ENCODE measurements around the gene FTSJ3.
A peak's percentile ranks its signal among the peaks of the same experiment; 100 is the strongest.

- TF ChIP-seq GABPA (IDR thresholded peaks at IDR 0.05; ENCODE audit: low read depth) (no peak), POLR2AphosphoS5 (IDR thresholded peaks at IDR 0.05; ENCODE audit: low read depth) (peak; percentile 10; the same call in 1 of the 2 replicates)
- TF ChIP-seq, protein P1, sequence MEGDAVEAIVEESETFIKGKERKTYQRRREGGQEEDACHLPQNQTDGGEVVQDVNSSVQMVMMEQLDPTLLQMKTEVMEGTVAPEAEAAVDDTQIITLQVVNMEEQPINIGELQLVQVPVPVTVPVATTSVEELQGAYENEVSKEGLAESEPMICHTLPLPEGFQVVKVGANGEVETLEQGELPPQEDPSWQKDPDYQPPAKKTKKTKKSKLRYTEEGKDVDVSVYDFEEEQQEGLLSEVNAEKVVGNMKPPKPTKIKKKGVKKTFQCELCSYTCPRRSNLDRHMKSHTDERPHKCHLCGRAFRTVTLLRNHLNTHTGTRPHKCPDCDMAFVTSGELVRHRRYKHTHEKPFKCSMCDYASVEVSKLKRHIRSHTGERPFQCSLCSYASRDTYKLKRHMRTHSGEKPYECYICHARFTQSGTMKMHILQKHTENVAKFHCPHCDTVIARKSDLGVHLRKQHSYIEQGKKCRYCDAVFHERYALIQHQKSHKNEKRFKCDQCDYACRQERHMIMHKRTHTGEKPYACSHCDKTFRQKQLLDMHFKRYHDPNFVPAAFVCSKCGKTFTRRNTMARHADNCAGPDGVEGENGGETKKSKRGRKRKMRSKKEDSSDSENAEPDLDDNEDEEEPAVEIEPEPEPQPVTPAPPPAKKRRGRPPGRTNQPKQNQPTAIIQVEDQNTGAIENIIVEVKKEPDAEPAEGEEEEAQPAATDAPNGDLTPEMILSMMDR (IDR thresholded peaks at IDR 0.05; ENCODE audit: insufficient read depth, low read length), result no peak
Observed at GRCh38 chr17:63774141-63774968, 53.1 kb downstream of the FTSJ3 start, which contains the start of gene DDX42.

Measured in HL-60 (cell line).